ENCODE data around the gene NXPE1. TPM values are rescaled to one million over a fixed set of nuclear protein-coding genes. Genes with fewer than 3 reads are reported as not detected.

The NXPE1 gene
- total and polyA plus RNA-seq, 4 donors = not detected

GRCh38 chr11:114522818-114523217 lies 36.9 kb downstream of the NXPE1 start:
- Histone ChIP-seq H3K9me3 (ENCODE audit: control insufficient read depth in 4 of 4, insufficient read depth in 3 of 4, low read length in 3 of 4) (peaks cover 2 to 8% (median 2%) of the 10 kb centered on the region in 4 donors), H3K27ac (ENCODE audit: low read depth in 1 of 2, low read length in 1 of 2) (no peak overlapping the region), H3K36me3 (ENCODE audit: control insufficient read depth in 4 of 4, insufficient read depth in 4 of 4, low read length in 4 of 4) (no peaks in the 10 kb centered on the region), H3K4me3 (no peak overlapping the region), H3K4me1 (ENCODE audit: control insufficient read depth in 5 of 5, insufficient read depth in 5 of 5, low read length in 5 of 5) (no peaks in the 10 kb centered on the region), H3K27me3 (ENCODE audit: control insufficient read depth in 3 of 3, insufficient read depth in 3 of 3, low read length in 2 of 3) (no peaks in the 10 kb centered on the region), H3K9ac (ENCODE audit: insufficient read depth in 1 of 2, low read length in 2 of 2) (no peak overlapping the region)
- no peak for ATAC-seq (ENCODE audit: insufficient read depth, low FRiP score)
- whole genome bisulfite sequencing, 2 donors = 73 to 80% methylated on average over 2 of the region's 2 CpGs
- TF ChIP-seq CTCF (IDR thresholded peaks at IDR 0.05; ENCODE audit: control extremely low read depth, extremely low read depth) = no peak
- DNase-seq = no peak

- Histone ChIP-seq H3K9ac (ENCODE audit: insufficient read depth in 1 of 2, low read length in 2 of 2) (no peak overlapping the region), H3K9me3 (ENCODE audit: control insufficient read depth in 4 of 4, insufficient read depth in 3 of 4, low read length in 3 of 4) (no peaks in the 10 kb centered on the region), H3K4me3 (no peak overlapping the region), H3K27ac (ENCODE audit: low read depth in 1 of 2, low read length in 1 of 2) (no peak overlapping the region), H3K4me1 (ENCODE audit: control insufficient read depth in 5 of 5, insufficient read depth in 5 of 5, low read length in 5 of 5) (no peaks in the 10 kb centered on the region), H3K36me3 (ENCODE audit: control insufficient read depth in 4 of 4, insufficient read depth in 4 of 4, low read length in 4 of 4) (no peaks in the 10 kb centered on the region), H3K27me3 (ENCODE audit: control insufficient read depth in 3 of 3, insufficient read depth in 3 of 3, low read length in 2 of 3) (no peaks in the 10 kb centered on the region)
- no peak for ATAC-seq (ENCODE audit: insufficient read depth, low FRiP score)
- no peak for DNase-seq
- WGBS, 2 donors = 90 to 96% methylated on average over 2 of the region's 2 CpGs
- TF ChIP-seq CTCF (IDR thresholded peaks at IDR 0.05; ENCODE audit: control extremely low read depth, extremely low read depth) = no peak
Measured at GRCh38 chr11:114511538-114511937, 48.1 kb downstream of the NXPE1 start.

- Histone ChIP-seq H3K27me3 (ENCODE audit: control insufficient read depth in 3 of 3, insufficient read depth in 3 of 3, low read length in 2 of 3) (no peaks in the 10 kb centered on the region), H3K36me3 (ENCODE audit: control insufficient read depth in 4 of 4, insufficient read depth in 4 of 4, low read length in 4 of 4) (no peaks in the 10 kb centered on the region), H3K27ac (ENCODE audit: low read depth in 1 of 2, low read length in 1 of 2) (no peak overlapping the region), H3K4me1 (ENCODE audit: control insufficient read depth in 5 of 5, insufficient read depth in 5 of 5, low read length in 5 of 5) (no peaks in the 10 kb centered on the region), H3K4me3 (no peak overlapping the region), H3K9ac (ENCODE audit: insufficient read depth in 1 of 2, low read length in 2 of 2) (no peak overlapping the region), H3K9me3 (ENCODE audit: control insufficient read depth in 4 of 4, insufficient read depth in 3 of 4, low read length in 3 of 4) (no peaks in the 10 kb centered on the region)
- ATAC-seq (ENCODE audit: insufficient read depth, low FRiP score) (no peak), DNase-seq (no peak)
- no peak for TF ChIP-seq CTCF (IDR thresholded peaks at IDR 0.05; ENCODE audit: control extremely low read depth, extremely low read depth)
- 90 to 93% methylated on average over 7 of the region's 7 CpGs for WGBS, 2 donors
Measured at GRCh38 chr11:114511079-114511478, 48.6 kb downstream of the NXPE1 start.

DNA sequence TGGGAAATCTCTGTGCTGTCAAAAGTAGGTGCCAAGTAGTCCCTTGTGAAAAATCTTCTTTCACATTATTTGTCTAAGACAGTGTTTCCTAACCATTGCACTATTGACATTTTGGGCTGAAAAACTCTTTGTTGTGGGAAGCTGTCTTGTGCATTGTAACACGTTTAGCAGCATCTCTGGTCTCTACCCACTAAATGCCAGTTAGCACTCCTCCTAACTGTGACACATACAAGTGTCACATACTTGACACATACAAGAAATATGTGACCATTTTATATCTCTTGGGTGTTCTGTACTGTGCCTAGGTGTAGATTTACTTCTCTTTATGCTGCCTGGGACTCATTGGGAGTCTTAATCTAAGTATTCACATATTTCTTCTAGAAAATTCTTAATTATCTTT lies 57.8 kb downstream of the NXPE1 start:
- ATAC-seq (ENCODE audit: insufficient read depth, low FRiP score) (no peak), DNase-seq (no peak)
- Histone ChIP-seq H3K36me3 (ENCODE audit: control insufficient read depth in 4 of 4, insufficient read depth in 4 of 4, low read length in 4 of 4) (no peaks in the 10 kb centered on the region), H3K9ac (ENCODE audit: insufficient read depth in 1 of 2, low read length in 2 of 2) (no peak overlapping the region), H3K27me3 (ENCODE audit: control insufficient read depth in 3 of 3, insufficient read depth in 3 of 3, low read length in 2 of 3) (no peaks in the 10 kb centered on the region), H3K4me3 (no peak overlapping the region), H3K9me3 (ENCODE audit: control insufficient read depth in 4 of 4, insufficient read depth in 3 of 4, low read length in 3 of 4) (peaks cover 0 to 4% (median 0%) of the 10 kb centered on the region in 4 donors), H3K27ac (ENCODE audit: low read depth in 1 of 2, low read length in 1 of 2) (no peak overlapping the region), H3K4me1 (ENCODE audit: control insufficient read depth in 5 of 5, insufficient read depth in 5 of 5, low read length in 5 of 5) (no peaks in the 10 kb centered on the region)
- WGBS, 2 donors = 66 to 75% methylated on average over 1 of the region's 1 CpG
- no peak for TF ChIP-seq CTCF (IDR thresholded peaks at IDR 0.05; ENCODE audit: control extremely low read depth, extremely low read depth)

Data from lung (tissue), 12 donors.